Measurements from ENCODE around the gene FCHSD2.
"Not testable (repeated sequence)": the region's sequence is repeated elsewhere in the genome, so short reads cannot be mapped to it uniquely, and the experiment has no call there.

DNA sequence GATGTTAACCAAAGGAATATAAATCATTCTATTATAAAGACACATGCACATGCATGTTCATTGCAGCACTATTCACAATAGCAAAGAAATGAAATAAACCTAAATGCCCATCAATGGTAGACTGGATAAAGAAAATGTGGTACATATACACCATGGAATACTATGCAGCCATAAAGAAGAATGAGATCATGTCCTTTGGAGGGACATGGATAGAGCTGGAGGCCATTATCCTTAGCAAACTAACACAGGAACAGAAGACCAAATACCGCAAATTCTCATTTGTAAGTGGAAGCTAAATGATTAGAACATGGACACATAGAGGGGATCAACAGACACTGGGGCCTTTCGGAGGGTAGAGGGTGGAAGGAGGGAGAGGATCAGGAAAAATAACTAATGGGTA, 283.9 kb downstream of the FCHSD2 start:
- TF ChIP-seq EZH2phosphoT487 (IDR thresholded peaks at IDR 0.05; ENCODE audit: insufficient read depth, low read depth); EZH2 (IDR thresholded peaks at IDR 0.05; ENCODE audit: insufficient read depth, poor library complexity, severe bottlenecking): not testable (repeated sequence)

All from GM23248 (cell line).